Endodermal cell (in vitro differentiated cells): Measurements from ENCODE around the gene MOB4. TPM values are rescaled to one million over a fixed set of nuclear protein-coding genes. Genes with fewer than 3 reads are reported as not detected.

Experiments
- DNase-seq: peaks from one replicate; pipeline ENCODE4 v3.0.0-alpha.2; 2017
- H3K27ac ChIP-seq: 2 replicates; pipeline ENCODE4 v1.5.1; 2013; ENCODE audit warnings: mild to moderate bottlenecking, low read depth, low read length, moderate library complexity
- H3K27me3 ChIP-seq: 2 replicates; pipeline ENCODE4 v1.6.1; 2013; ENCODE audit warnings: mild to moderate bottlenecking, low read length, moderate library complexity; ENCODE audit not compliant: insufficient read depth, control insufficient read depth, poor library complexity, severe bottlenecking
- H3K36me3 ChIP-seq: 2 replicates; pipeline ENCODE4 v1.7.0; 2013; ENCODE audit warnings: mild to moderate bottlenecking, low read length, moderate library complexity; ENCODE audit not compliant: control insufficient read depth, insufficient read depth
- H3K4me1 ChIP-seq: one replicate; pipeline ENCODE4 v1.7.0; 2013; ENCODE audit warnings: low read length; ENCODE audit not compliant: control insufficient read depth, insufficient read depth
- H3K4me3 ChIP-seq: 2 replicates; pipeline ENCODE4 v1.5.1; 2013; ENCODE audit warnings: mild to moderate bottlenecking, low read length, moderate library complexity
- H3K9ac ChIP-seq: 2 replicates; pipeline ENCODE4 v1.6.1; 2013; ENCODE audit warnings: mild to moderate bottlenecking, low read length, moderate library complexity; ENCODE audit not compliant: poor library complexity, severe bottlenecking; ENCODE audit errors: extremely low read depth
- H3K9me3 ChIP-seq: 2 replicates; pipeline ENCODE4 v1.6.1; 2013; ENCODE audit warnings: mild to moderate bottlenecking, low read length, moderate library complexity; ENCODE audit not compliant: control insufficient read depth
- H3K27ac Mint-ChIP-seq: 2 replicates; pipeline ENCODE4 v1.8.0; 2020; ENCODE audit warnings: mixed read lengths
- H3K27me3 Mint-ChIP-seq: 2 replicates; pipeline ENCODE4 v1.8.0; 2021; ENCODE audit warnings: mild to moderate bottlenecking, mixed read lengths; ENCODE audit not compliant: insufficient read depth
- H3K36me3 Mint-ChIP-seq: 2 replicates; pipeline ENCODE4 v1.8.0; 2020; ENCODE audit warnings: low read depth, mixed read lengths
- H3K4me1 Mint-ChIP-seq: 2 replicates; pipeline ENCODE4 v1.8.0; 2020; ENCODE audit warnings: mixed read lengths
- H3K4me3 Mint-ChIP-seq: 2 replicates; pipeline ENCODE4 v1.8.0; 2020; ENCODE audit warnings: mild to moderate bottlenecking, moderate library complexity, mixed read lengths
- H3K9me3 Mint-ChIP-seq: 2 replicates; pipeline ENCODE4 v1.8.0; 2020; ENCODE audit warnings: mild to moderate bottlenecking, mixed read lengths
- CTCF ChIP-seq: fragments of 200-600 bp; sonication (generic); conservative IDR thresholded peaks from 2 replicates; pipeline ENCODE4 v1.5.0; 2021; ENCODE audit warnings: antibody characterized with exemption, mild to moderate bottlenecking
- WGBS, 2 experiments: methylation state at CpG; one replicate each; pipeline versions ENCODE4 v1.1.5 to v1.1.7; 2013; ENCODE audit warnings: missing lambda C conversion rate in 2 of 2, mixed read lengths in 1 of 2; ENCODE audit not compliant: insufficient coverage in 1 of 2, insufficient read length in 1 of 2; 5-methylcytosine and 5-hydroxymethylcytosine counted together
- total RNA-seq, 2 donors: library from RNA; stranded (reverse); fragmentation: NEBNext Ultra II Directional in 1 of 2; extraction: Animal tissue kit (Norgen Biotek cat#: 25700) in 1 of 2; gene quantifications; 2 replicates in 1 of 2; 3 replicates in 1 of 2; pipeline ENCODE4 v1.2.1, GENCODE V29; 2021

Gene MOB4
- total RNA-seq, 2 donors from 2014 or later = 37.0 to 42.5 TPM

DNA sequence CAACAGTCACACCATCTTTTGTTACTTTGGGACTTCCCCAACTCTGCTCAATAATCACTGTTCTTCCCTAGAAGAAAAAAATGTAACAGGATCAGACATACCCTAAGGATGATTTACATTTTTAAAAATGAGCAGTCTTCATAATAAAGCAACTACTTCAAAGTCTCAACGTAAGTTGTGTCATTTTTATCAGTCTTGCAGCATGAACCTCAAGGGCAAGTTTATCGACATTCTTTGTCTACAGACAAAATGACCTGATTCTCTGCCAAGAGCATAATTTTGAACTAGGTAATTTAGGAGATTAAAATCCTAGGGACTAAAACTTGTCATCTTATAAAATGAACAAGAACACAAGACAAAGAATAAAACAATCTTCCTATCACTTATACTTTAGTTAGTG, 18.5 kb upstream of the MOB4 start:
- Mint-ChIP-seq H3K9me3 (no peaks in the 10 kb centered on the region), H3K36me3 (peaks cover 70% of the 10 kb centered on the region), H3K4me1 (peaks cover 34% of the 10 kb centered on the region), H3K27me3 (no peaks in the 10 kb centered on the region), H3K27ac (peak overlapping the region; percentile 85), H3K4me3 (peak overlapping the region; percentile 97)
- no peak for DNase-seq
- no peaks in the 10 kb centered on the region for H3K27me3 ChIP-seq
- H3K27ac ChIP-seq = no peak overlapping the region
- H3K9ac ChIP-seq = no peak overlapping the region
- peaks cover 12% of the 10 kb centered on the region for H3K4me1 ChIP-seq
- H3K36me3 ChIP-seq = peaks cover 68% of the 10 kb centered on the region
- no peak for TF ChIP-seq CTCF
- no peaks in the 10 kb centered on the region for H3K9me3 ChIP-seq
- H3K4me3 ChIP-seq = peak overlapping the region; percentile 88
- WGBS, 2 experiments = 70 to 86% methylated on average over 2 of the region's 2 CpGs

GRCh38 chr2:197498235-197498936, 17.5 kb upstream of the MOB4 start:
- H3K4me1 ChIP-seq = peaks cover 14% of the 10 kb centered on the region
- Mint-ChIP-seq H3K4me1 (peaks cover 37% of the 10 kb centered on the region), H3K4me3 (peak overlapping the region; percentile 97), H3K36me3 (peaks cover 71% of the 10 kb centered on the region), H3K27me3 (no peaks in the 10 kb centered on the region), H3K9me3 (no peaks in the 10 kb centered on the region), H3K27ac (peak overlapping the region; percentile 99)
- H3K36me3 ChIP-seq = peaks cover 68% of the 10 kb centered on the region
- H3K27ac ChIP-seq = no peak overlapping the region
- no peaks in the 10 kb centered on the region for H3K27me3 ChIP-seq
- H3K4me3 ChIP-seq = peak overlapping the region; percentile 88
- no peaks in the 10 kb centered on the region for H3K9me3 ChIP-seq
- no peak for DNase-seq
- H3K9ac ChIP-seq = peak overlapping the region; percentile 84
- no peak for TF ChIP-seq CTCF
- WGBS, 2 experiments = 7 to 13% methylated on average over 6 to 13 of the region's 14 CpGs

GRCh38 chr2:197498937-197499593, 16.8 kb upstream of the MOB4 start:
- Histone ChIP-seq H3K9me3 (no peaks in the 10 kb centered on the region), H3K9ac (peak overlapping the region; percentile 84), H3K4me3 (peak overlapping the region; percentile 88), H3K27me3 (no peaks in the 10 kb centered on the region), H3K27ac (peak overlapping the region; percentile 99), H3K36me3 (peaks cover 68% of the 10 kb centered on the region), H3K4me1 (peaks cover 14% of the 10 kb centered on the region)
- DNase-seq = peak; percentile 76
- WGBS, 2 experiments = 0% methylated on average over 29 to 46 of the region's 46 CpGs
- peaks cover 73% of the 10 kb centered on the region for H3K36me3 Mint-ChIP-seq
- TF ChIP-seq CTCF = no peak
- H3K27me3 Mint-ChIP-seq = no peaks in the 10 kb centered on the region
- H3K4me3 Mint-ChIP-seq = peak overlapping the region; percentile 97
- peak overlapping the region; percentile 99 for H3K27ac Mint-ChIP-seq
- H3K4me1 Mint-ChIP-seq = peaks cover 37% of the 10 kb centered on the region
- no peaks in the 10 kb centered on the region for H3K9me3 Mint-ChIP-seq
